Measurements from ENCODE around the gene RAB17.
A peak's percentile ranks its signal among the peaks of the same experiment; 100 is the strongest.

The RAB17 gene

GRCh38 chr2:237577956-237578870, 12.3 kb downstream of the RAB17 start:
- DNase-seq (ENCODE audit: low read depth in 2 of 2): no peak

DNA sequence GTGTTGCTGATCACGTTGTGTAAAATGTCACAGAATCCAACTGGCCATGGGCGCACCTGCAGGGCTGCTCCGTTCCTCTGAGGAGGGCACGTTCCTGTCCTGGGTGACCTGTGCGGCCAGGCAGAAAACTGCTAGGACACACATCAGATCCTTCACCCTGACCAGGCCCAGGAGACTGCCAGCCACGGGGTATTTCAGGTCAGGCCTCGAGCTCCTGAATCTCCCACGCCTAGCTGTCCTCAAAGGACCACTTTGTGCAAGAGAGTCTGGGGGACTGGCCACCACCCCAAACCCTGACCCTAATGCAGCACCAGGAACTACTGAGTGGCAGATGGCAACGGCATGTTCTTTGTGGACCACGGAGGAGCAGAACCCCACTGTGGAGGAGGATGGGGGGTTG, 13.1 kb downstream of the RAB17 start:
- no peak for DNase-seq (ENCODE audit: low read depth in 2 of 2)

DNA sequence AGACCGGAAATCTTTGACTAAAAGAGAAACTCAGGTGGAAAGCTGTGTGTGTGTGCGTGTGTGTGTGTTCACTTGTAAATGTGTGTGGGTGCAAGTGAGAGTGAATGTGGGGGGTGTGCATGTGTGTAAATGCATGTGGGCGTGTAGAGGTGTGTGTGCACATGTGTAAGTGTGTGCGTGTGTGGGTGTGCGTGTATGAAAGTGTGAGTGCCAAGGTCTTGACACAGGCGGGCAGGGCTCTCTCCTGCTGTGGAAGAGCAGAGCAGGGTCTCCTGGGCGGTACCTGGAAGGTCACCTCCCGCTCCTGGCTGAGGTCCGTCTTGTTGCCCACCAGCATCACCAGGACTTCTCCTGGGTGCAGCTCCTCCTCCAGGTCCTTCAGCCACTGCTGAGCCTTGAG, 13.6 kb downstream of the RAB17 start:
- no peak for DNase-seq (ENCODE audit: low read depth in 2 of 2)

GRCh38 chr2:237575869-237576862, 14.4 kb downstream of the RAB17 start:
- no peak for DNase-seq (ENCODE audit: low read depth in 2 of 2)

GRCh38 chr2:237574894-237575868, 15.4 kb downstream of the RAB17 start:
- no peak for DNase-seq (ENCODE audit: low read depth in 2 of 2)

GRCh38 chr2:237574467-237574866, 16.1 kb downstream of the RAB17 start:
- no peak for DNase-seq (ENCODE audit: low read depth in 2 of 2)

DNA sequence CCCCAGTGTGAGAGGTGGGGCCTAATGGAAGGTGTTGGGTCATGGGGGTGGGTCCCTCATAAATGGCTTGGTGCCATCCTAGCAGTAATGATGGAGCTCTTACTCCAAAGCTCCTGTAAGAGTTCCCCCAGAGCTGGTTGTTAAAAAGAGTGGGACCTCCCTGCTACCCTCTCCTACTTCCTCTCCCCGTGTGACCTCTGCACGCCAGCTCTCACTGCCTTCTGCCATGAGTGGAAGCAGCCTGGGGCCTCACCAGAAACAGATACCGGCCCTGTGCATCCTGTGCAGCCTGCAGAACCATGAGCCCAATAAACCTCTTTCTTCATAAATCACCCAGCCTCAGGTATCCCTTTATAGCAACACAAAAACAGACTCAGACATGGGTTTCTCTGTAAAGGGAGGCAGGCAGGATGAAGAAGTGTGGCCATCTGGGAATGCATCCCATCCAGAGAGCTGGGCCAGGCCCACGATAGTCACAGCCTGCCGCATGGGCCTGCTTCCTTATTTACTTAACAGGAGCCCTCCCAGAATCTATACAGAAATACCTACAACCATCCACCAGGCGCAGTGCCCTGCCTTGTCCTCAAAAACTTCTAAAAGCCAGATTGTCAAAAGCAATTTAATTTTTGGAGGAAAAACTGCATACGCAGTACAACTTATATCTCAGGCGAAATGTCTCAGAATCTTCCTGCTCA, 16.7 kb downstream of the RAB17 start:
- DNase-seq (ENCODE audit: low read depth in 2 of 2): no peak

- no peak for DNase-seq (ENCODE audit: low read depth in 2 of 2)
Measured at GRCh38 chr2:237572742-237573101, 17.8 kb downstream of the RAB17 start.

DNA sequence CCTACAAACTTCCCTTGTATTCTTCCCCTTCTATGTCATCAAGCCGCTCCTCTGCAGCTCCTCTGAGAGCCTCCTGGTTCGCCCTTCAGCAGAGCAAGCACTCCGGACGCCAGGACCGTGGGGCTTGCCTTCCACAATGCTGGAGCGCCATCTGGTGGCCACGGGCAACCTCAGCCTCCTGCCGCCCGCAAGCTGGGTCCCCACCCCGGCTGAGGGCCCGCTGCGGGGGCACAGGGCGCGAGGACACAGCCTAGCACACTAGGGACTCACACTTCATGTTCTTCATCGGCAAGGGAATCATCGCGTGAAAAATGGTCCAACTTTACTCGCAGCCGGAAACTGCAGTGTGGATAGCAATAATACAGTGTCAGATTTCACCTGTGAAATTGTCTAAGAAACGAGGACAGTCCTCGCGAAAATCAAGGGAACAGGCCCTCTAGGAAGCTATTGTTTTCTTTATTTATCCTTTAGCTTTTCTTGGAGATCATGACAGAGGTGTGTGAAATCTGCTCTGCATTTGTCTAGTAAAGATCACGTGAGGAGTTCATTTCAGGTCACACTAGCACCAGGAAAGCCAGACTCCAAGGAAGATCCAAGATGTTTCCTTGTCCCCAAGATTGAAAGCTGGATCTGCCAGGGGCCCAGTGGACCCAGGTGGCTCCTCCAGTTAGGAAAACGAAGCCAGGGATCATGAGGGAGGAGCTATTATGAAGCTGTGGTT, 18.4 kb downstream of the RAB17 start:
- DNase-seq (ENCODE audit: low read depth in 2 of 2): peak; percentile 70 to 71

DNA sequence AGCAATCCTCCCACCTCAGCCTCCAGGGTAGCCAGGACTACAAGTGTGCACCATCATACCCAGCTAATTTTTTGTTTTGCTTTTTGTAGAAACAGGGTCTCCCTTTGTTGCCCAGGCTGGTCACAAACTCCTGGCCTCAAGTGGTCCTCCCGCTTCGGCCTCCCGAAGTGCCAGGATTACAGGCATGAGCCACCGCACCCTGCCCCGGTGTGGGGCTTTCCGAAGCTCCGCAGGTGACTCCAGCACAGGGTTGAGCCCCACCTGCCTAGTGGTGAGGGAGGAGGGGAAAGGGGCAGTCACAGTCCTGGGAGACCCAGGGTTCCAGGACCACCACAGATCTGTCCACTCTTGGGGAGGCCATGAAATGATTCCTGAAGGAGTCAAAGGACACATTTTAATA, 19.0 kb downstream of the RAB17 start:
- DNase-seq (ENCODE audit: low read depth in 2 of 2): no peak

DNA sequence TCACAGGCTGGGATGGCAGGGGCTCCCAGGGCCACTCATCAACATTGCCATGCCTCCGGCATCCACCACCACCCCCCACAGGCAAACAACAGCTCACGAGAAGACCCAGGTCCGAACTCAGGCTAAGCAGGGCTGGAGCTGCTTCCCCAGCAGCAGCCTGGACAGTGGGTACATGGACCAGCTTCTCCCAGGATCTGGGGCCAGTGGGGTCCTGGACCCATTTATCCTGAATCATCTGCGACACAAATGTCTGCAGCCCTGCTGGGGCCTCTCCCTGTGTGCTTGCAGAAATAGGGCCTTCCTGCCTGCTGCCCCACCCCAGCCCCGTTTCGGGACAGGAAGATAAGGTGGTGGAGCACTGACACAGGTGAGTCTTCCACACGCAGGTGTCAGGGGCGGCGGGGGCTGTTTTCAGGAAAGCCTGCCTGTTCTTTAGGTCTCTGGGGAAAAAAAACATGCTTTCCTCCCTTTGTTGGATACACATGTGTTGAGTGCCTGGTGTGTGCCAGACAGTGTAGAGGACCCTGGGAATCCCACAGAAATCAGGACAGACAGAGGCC, 19.7 kb downstream of the RAB17 start:
- no peak for DNase-seq (ENCODE audit: low read depth in 2 of 2)

- no peak for DNase-seq (ENCODE audit: low read depth in 2 of 2)
Measured at GRCh38 chr2:237569896-237570295, 20.6 kb downstream of the RAB17 start.

DNA sequence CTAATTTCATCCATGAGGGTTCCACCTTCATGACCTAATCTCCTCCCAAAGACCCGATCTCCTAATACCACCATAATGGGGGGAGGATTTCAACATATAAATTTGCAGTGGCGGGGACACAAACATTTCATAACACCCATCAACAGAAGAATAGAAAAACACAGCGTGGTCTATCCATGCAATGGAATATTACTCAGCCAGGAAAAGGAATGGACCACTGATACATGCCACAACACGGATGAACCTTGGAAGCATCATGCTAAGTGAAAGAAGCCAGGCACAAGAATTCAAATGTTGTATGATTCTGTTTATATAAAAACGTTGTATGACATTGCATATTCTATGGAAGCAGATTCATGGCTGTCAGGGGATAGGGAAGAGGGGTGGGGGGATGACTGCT, 21.5 kb downstream of the RAB17 start:
- no peak for DNase-seq (ENCODE audit: low read depth in 2 of 2)

- DNase-seq (ENCODE audit: low read depth in 2 of 2): no peak
Measured at GRCh38 chr2:237568121-237568660, 22.3 kb downstream of the RAB17 start.

DNA sequence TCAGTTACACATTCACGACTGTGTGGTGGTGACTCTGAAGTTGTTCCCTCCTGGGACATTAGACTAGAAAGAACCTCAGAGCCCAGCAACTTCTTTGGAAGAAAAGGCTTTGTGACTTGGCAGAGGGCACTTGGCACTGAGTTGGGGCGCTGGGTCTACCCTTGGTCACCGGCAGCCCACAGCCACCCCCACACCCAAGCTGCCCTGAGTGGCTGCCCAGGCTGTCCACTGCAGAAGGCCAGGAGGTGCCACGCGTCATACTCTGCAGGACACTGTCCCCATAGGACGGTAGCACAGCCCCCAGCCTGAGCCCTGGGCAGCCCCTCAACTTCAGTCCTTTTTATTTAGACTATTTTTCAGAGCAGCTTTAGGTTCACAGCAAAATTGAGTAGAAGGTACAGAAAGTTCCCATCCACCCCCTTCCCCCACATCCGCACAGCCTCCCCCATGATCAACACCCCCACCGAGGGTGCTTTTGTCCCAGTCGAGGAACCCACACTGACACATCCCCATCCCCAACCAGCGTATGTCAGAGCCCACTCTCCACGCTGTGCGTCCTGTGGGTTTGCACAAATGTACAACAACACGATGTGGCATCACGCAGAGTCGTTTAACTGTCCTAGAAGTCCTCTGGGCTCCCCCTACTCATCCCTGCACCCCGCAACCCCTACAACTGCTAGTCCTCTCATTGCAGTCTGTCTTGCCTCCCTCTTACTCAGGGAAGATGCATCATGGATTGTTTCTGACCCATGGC, 23.1 kb downstream of the RAB17 start:
- DNase-seq (ENCODE audit: low read depth in 2 of 2): no peak

- DNase-seq (ENCODE audit: low read depth in 2 of 2): no peak
Measured at GRCh38 chr2:237566401-237567235, 23.9 kb downstream of the RAB17 start, which contains the start of gene PRLH. Gene PRLH, plus strand, starts transcription at chr2:237566574. Its CDS starts 0 bp downstream, at chr2:237566574.

- no peak for DNase-seq (ENCODE audit: low read depth in 2 of 2)
Measured at GRCh38 chr2:237565974-237566373, 24.6 kb downstream of the RAB17 start.
